GM19463 (cell line): Measurements from ENCODE around the gene LYZL1.
"Not testable (repeated sequence)": the region's sequence is repeated elsewhere in the genome, so short reads cannot be mapped to it uniquely, and the experiment has no call there.

Source experiments
- ATAC-seq: cut with Tn5 transposase; IDR thresholded peaks from one replicate; pipeline ENCODE4 v1.9.1; 2021; ENCODE audit warnings: mild to moderate bottlenecking, moderate library complexity; ENCODE audit not compliant: unreplicated experiment

The LYZL1 gene

DNA sequence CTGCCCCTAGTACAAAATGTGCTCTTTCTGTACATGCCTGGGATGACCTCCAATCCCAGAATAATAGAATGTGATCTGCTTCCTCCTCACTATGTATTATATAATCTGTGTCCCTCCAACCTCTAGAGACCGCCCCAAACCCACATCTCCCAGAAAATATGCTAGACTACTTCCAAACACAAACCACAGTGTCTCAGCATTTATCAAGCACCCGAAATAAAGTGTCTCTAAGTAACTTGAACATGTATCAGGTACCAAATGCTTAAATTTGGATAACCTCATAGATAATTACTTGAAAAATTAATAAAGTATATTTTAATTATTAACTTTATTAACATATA, 16.1 kb downstream of the LYZL1 start:
- ATAC-seq: no peak

DNA sequence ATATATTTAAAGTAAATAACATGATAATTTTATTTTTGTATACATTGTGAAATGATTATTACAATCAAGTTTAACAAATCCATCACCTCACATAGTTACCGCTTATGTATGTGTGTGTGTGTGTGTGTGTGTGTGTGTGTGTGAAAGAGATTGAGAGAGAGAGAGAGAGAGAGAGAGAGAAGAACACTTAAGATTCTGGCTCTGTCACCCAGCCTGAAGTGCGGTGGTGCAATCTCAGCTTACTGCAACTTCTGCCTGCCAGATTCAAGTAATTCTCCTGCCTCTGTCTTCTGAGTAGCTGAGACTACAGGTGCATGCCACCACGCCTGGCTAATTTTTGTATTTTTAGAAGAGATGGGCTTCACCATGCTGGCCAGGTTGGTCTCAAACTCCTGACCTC, 17.8 kb downstream of the LYZL1 start:
- no peak for ATAC-seq

DNA sequence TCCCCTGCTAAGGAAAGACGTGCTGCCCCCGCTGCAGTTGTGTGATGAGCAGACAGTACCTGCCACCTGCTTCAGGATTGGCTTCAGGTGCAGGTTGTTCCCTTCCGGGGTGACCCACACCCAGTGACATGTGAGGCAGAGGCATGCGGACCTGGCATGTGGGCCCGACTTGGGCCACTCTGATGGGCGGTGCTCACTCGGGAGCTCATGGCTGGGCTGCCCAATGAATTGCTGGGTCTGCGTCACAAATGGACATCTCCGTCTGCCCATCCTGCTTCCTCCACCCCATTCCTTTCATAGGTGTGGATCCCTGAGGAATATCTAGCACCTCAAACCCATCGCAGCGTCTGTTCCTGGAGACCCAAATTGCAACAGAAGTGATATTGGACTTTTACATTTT, 19.3 kb downstream of the LYZL1 start:
- ATAC-seq: not testable (repeated sequence)

DNA sequence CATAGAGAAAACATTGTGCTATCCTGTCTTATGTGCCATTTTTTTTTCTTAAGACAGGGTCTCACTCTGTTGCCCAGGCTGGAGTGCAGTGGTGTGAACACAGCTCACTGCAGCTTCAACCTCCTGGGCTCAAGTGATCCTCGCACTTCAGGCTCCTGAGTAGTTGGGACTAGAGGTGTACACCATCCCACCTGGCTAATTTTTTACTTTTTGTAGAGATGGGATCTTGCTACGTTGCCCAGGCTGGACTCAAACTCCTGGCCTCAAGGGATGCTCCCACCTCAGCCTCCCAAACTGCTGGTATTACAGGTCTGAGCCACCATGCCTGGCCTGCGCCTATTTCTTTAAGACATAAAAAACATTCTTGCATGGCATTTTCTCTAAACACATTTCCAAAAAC, 20.6 kb downstream of the LYZL1 start:
- ATAC-seq: no peak

DNA sequence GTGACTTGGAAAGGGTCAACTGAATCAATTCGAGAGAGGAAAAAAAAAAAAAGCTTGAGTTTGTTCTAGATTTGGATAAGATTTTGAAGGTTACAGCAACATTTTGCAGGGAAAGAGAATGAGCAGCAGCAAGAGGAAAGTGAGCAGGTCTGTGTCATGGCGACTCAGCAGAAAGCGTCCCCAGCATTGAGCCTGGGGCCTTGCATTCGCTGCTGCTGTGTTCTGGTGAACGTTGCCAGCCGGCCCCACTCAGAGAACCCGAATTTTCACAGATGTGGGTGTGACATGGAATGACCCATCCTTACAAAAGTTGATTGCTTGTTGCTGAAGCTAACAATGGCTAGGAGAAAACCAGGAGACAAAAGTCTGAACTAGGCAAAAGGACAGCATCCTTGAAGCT, 21.6 kb downstream of the LYZL1 start:
- ATAC-seq: not testable (repeated sequence)

DNA sequence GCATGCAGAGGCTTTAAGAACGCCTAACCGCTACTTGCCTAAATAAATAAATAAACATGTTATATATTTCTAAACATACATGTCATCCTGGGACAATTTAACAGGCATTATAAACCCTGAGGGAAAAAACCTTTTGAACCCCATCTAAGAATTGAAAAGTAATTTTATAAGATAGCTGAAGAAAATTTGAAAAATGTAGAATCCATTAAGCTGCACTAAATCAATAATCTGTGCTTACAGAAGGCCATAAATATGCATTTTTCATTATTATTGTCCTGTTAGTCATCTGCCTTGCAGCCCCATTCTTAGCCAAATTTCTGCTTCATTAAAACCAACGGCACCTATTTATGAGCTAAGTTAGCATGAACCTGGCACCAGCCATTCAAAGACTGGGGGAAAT, 24.2 kb downstream of the LYZL1 start:
- no peak for ATAC-seq

DNA sequence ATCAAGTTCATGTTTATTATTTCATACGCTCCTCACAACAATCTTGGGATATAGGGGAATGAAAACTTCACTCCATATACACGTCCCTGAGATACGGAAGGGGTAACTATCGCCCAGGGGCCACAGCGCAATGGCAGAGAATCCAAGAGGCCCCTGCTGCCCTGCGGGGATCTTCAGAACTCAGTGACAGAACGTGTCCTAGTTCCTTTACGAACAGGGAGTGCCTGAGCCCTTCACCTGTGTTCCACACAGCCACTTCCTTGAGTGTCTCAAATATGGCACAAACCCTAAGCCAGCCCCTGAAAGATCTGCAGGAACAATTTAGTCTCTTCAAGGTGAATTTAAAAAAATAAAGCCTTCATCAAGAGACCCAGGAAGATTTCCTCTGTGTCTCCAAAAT, 25.9 kb downstream of the LYZL1 start:
- ATAC-seq: no peak

DNA sequence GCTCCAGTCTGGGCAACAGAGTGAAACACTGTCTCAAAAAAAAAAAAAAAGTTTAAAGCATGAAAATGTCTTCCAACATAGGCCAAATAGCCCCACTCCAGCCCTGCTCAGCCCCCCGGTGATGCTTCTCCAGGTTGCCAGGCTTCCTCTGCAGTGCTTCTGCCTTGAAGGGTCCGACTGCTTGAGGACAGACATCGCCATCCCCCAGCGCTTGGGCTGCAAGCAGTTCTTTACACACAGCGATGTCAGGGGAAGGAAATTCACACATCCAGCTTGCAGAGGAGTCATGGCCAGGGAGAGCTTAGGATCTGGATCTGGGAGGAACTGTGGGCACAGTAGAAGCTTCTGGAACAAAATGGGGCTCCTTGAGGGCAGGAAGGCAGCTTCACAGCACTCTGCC, 26.9 kb downstream of the LYZL1 start:
- no peak for ATAC-seq

DNA sequence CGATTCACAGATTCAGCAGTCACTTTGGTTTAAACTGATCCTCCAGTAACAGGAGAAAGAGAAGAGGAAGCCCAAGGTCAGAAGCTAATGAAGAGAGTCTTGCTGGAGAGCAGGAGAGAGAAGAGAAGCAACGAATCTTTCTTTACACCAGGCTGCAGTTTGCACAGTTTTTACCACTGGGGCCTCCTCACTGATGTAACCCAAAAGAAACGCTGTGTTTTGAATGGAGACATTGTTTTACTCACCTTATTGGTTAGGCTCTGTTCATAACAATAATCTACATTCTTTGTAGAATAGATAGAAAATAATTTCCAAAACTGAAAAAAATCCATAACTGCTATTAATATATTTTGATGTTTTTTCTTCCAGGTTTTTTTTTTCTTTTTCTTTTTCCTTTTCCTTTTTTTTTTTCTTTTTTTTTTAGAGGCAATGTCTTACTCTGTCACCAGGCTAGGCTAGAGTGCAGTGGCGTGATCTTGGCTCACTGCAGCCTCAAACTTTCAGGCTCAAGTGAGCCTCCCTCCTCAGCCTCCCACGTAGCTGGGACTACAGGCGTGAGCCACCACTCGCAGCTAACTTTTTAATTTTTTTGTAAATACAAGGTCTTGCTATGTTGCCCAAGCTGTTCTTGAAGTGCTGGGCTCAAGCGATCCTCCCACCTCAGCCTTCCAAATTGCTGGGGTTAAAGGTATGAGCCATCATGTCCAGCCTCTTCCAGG, 27.6 kb downstream of the LYZL1 start:
- no peak for ATAC-seq

DNA sequence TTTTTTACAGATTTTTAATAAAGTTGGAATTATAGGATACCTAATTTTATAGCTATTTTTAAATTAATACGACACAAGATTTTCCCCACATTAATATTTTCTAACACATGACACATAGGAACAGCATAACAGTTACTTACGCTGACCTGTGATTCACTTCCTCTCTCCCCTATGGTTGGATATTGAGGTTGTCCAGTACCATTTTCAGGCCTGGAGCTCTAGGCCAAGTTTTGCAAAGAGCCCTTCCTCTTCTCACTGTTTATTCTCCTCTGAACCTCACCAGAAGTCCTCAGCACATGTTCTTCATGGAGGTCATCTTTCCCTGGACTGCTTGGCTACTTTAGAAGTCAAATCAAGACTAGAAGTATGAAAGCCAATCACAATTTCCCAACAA, 28.2 kb downstream of the LYZL1 start:
- no peak for ATAC-seq

DNA sequence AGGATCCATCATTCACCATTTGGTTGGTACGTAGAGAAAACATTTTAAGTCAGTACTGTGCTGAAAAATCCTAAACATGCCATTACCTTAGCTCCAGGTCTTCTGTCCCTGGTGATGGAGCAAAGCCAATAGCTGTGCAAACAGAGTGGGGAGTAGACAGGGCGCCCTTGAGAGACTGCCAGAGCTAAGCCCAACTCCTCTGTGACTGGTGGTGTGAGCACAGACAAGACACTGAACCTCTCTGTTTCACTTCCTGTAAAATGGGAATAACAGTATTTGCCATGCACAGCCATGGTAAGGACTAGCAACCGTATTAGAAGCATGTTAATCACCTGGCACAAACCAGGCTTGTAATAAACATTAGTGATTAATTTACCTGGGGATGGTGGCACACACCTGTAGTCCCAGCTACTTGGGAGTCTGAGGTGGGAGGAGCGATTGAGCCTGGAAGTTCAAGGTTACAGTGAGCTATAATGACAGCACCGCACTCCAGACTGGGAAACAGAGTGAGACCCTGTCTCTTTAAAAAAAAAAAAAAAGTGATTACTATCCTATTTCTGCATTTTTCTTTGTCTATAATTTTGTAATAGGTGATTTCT, 28.7 kb downstream of the LYZL1 start:
- ATAC-seq: no peak

DNA sequence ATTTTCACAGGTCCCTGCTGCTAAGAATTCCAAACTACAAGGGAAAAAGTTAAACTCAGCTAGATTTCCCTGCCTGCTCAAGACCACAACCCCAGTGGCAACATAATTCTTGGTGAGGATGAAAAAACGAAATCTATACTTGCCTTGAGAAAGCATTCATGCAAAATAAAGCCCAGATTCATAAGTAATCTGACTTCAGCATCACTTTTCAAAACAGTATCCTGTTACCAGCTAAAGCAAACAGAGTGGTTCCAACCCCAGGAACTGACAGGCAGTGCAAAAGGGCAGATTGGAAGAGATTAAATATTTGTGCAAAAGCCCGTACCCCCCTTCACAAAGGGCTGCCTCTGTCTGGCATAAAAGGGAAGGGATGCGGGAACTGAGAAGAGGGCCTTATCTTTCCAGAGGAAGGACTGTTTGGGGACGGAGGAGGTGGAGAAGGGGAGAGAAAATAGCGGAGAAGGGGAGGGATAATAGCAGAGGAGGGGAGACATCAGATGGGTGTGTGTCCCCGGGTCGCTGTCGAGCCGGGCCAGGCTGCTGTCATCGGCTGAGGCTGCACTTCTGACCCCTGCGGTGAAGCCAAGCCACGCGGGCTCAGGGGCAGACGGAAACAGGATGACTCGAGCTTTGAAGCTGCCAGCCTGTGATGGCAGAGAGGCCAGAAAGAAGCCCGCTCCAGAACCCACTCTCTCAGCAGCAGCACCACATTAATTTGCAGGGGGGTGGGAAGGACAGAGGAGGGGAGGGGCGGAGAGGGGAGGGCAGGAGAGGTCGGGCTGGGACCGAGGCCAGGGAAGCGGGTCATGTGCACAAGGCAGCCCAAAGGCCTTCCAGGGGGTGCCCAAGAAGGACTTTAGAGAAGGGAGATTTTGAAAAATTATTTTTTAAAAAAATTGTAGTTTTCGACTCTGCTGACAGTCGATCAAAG, 29.5 kb downstream of the LYZL1 start:
- not testable (repeated sequence) for ATAC-seq

DNA sequence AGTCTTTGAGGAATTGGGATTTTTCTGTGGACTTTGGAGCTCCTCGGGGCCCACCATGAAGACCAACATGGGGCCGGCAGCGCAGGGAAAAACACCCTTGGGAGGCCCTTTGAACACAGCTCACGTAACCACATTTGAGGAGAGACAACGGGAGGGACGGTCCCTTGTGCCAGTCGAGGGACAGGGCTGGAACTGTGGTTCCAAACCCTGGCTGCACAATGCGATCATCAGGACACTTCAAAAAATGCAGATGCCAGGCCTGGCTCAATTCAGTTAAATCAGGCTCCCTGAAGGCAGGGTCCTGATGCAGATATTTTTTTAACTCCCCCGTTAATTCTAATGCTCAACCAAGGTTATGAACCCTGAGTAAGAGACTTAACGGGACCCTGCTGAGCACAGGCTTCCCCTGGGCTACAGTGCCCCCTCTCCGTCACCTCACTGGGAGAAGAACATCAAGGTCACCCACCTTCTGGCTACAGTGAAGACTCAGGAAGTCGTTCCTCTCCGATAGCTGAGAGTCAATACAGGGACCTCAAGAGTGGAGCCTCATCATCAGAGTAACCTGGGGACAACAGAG, 30.4 kb downstream of the LYZL1 start:
- ATAC-seq: no peak

DNA sequence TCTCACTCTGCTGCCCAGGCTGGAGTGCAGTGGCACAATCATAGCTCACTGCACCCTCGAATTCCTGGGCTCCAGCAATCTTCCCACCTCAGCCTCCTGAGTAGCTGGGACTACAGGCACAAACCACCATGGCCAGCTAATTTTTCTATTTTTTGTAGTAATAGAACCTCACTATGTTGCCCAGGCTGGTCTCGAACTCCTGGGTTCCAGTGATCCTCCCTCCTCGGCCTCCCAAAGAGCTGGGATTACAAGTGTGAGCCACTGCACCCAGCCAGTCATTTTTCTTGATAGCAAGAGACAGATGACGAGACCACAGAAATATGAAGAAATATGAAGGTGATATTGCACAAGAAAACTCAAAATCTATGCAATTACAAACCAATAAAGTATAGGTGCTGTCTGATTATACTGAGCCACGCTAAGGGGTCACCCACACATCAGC, 31.8 kb downstream of the LYZL1 start:
- not testable (repeated sequence) for ATAC-seq

DNA sequence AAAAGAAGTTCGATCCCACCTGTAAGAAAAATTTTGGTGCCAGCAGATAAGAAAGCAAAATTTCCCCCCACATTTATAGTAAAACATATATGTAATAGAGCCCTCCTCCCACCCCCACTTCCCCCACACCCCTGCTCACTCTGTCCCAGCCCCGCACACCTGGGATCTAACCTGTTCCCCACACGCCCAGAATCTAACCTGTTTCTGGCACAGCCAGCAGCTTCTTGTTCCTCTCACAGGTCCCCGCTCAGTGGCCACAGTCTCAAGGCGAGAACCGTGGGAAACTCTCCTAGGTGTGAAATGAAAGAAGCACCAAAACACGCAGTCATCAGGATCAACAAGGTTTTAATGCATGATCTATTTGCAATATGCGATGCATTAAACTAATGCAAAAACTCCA, 32.8 kb downstream of the LYZL1 start:
- no peak for ATAC-seq

DNA sequence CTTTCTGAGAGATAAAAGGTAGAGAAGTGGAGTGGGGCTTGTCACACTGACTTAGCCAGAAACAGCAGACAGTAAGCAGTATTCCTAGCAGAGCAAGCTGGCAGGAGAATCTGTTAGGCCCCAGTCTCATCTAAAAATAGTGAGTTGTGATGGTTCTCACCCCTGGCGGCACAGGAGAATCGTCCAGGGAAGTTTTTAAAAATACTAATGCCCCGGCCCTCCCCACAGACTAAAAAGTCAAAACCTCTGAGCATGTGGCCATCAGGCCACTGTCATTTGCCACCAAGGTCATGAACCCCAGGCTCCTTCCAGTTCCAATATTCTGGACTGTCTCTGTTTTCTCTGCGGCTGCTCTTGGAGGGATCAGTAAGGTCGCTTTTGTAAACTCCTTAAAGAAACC, 34.0 kb downstream of the LYZL1 start:
- no peak for ATAC-seq

DNA sequence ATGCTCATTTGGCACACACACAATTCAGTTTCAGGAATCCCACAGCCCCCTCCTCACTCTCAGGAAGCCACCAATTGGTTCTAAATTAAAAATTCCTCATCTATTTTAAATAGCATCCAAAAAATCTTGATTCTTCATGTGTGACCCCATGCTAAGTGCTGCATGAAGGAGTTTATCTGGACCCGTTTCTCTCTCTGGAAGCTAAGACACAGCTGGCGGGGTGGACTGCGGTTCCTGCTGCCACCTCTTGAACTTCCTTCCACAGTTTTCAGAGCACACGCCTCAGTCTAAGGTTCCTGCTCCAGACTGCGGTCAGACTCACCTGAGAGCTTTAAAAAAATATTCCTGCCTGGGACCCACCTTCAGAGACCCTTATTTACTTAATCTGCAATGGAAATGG, 34.5 kb downstream of the LYZL1 start:
- ATAC-seq: no peak

DNA sequence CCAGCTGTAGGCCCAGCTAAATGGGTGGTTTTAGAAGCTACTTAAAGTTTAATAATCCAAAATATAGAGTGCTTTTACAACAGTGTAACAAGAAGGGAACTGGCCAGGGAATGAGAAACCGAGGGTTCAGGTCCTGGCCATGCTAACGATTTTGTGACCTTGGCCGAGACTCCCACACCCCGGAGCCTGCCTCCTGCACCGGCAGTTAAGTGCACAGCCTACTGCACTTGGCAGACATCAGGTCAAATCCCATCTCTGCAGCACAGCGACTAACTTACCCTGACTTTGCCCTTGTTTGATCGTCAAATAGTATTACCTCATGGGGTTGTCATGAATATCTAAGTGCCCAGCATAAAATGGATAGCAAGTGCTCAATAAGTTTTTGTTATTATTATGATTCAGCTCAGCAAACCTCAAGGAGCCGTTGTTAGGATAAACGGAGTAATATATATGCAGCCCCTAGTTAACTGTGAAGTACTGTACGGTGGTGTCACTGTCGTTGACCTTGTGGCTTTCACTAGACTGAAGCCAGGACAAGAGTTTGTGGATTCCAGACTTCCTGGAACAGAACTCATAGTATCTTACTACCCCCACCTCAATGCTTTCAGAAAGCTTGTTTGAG, 35.5 kb downstream of the LYZL1 start:
- no peak for ATAC-seq

DNA sequence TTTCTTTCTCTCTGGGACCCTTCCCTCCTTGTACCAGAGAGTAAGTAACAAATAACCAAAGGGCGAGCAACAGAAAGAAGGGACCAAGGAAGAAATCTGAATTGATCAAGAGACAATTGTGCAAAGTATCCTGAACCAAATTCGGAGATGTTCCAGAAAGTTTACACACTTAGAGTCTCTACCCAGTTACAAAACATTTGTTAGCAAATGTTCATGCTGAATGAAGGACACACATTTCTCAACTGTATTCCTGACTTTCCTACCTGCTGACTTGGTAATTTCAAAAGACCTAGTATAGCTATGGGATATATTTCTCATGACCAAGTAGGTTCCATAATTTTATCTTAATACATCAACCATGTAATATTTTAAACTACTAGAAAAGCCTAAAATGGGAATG, 37.4 kb downstream of the LYZL1 start:
- no peak for ATAC-seq

DNA sequence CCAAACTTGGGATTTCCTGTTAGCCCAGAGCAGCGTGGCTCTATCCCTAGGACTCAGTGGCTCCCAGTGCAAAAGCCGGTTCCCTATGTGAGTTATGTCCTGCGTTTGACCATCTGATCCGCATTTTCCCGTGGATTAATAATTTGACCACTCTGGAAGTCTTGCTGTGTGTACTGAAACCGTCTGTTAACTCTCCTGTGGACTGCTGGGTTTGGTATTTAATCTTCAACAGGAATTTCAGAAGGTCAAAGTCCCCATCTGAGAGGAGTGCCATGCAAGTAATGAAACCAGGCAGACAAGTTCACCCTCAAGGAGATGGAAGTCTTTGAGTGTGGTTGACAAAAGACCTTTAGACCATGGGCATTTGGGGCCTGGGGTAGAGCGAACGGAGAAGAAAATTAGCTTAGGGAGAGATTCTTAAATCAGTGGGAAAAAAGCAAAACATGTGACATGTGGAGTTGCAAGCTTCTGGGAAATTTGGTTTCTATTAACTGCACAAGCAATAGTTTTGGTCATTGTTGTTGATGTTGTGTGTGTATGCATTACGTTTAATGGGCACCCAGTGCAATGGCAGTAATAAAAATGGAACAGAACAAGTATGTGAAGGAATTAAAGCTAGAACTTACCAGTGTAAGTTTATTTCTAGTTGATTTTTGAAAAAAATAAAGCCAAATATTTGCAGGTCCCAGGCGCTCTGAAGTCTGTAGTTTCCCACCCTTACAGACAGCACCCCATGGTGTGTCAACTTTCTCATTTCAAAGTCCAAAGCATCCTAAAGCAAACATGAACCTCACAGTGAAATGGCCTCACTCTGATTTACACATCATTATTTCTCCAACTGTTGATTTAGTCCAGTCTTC, 38.2 kb downstream of the LYZL1 start:
- ATAC-seq: no peak
